Hematopoietic multipotent progenitor cell treated with erythropoietin and hydrocortisone succinate and interleukin-3 and kit ligand, for 6 days (in vitro differentiated cells): ENCODE data around the gene COL9A3.
"Not testable (repeated sequence)": the region's sequence is repeated elsewhere in the genome, so short reads cannot be mapped to it uniquely, and the experiment has no call there.

Source experiments
- DNase-seq: peaks from one replicate; pipeline ENCODE4 v3.0.0-alpha.2; 2015

Gene COL9A3

DNA sequence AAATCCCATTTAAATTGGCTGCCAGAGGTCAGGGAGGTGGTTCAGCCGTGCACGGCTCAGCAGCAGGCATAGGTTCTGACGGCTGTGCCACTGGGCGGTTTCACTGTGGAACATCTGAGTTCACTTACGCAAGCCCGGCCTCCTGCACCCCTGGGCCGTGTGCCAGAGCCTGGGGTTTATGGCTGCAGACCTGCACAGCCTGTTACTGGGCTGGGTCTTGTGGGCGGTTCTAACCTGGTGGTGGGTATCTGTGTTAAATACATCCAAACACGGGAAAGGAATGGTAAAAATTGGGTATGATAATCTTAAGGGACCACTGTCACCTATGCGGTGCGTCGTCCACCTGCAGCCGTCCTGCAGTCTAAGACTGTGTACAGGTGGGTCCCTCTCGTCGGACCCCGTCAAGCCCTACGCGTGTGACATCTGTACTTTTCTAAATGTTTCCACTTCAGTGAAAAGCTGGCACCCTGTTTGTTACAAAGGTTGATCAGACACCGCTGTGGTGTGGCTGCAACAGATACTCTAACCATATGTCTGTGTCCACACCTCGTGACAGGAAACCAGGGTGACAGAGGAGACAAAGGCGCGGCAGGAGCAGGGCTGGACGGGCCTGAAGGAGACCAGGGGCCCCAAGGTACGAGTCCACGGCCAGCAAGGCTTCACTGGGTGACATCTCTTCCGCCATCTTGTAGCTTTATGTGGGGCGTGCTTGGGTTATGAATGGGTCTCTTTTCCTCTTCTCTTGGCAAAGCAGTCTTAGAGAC lies 21.5 kb downstream of the COL9A3 start:
- peak; percentile 72 for DNase-seq

DNA sequence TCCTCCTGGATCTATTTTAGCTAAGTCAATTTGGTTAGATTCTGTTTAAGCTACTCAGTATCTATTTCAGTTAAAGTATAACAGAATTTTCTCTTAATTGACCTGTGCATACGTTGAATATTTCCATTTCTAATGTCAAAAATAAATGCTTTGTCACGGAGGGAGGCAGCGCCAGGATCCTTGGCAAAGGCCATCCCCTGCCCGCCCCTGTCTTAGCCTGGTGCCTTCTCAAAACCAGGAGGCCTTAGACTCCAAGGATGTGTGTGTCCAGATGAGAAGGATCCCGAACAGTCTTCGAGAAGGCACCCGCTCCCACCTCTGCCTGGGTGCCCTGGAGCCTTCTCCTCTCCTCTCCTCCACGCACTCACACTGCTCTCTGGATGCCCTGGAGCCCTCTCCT lies 22.4 kb downstream of the COL9A3 start:
- no peak for DNase-seq

GRCh38 chr20:62839816-62840215 lies 23.0 kb downstream of the COL9A3 start:
- DNase-seq, result no peak

GRCh38 chr20:62840244-62841197 lies 23.7 kb downstream of the COL9A3 start:
- DNase-seq, result no peak

GRCh38 chr20:62841705-62842212 lies 24.9 kb downstream of the COL9A3 start:
- DNase-seq, result no peak

DNA sequence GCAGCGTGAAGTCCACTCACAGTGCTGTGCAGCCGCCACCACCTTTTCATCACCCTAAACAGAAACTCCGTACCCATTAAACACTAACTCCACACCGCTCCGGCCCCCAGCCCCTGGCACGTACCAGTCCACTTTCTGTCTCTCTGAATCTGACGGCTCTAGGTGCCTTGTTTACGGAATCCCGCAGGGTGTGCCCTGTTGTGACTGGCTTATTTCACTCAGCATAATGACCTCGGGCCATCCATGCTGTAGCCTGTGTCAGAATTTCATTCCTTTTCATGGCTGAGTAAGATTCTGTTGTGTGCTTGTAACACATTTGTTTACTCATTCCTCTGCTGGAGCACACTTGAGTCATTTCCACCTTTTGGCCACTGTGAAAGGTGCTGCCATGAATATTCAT lies 26.8 kb downstream of the COL9A3 start:
- DNase-seq, result no peak

- DNase-seq, result no peak
Observed at GRCh38 chr20:62844182-62844581, 27.3 kb downstream of the COL9A3 start.

DNA sequence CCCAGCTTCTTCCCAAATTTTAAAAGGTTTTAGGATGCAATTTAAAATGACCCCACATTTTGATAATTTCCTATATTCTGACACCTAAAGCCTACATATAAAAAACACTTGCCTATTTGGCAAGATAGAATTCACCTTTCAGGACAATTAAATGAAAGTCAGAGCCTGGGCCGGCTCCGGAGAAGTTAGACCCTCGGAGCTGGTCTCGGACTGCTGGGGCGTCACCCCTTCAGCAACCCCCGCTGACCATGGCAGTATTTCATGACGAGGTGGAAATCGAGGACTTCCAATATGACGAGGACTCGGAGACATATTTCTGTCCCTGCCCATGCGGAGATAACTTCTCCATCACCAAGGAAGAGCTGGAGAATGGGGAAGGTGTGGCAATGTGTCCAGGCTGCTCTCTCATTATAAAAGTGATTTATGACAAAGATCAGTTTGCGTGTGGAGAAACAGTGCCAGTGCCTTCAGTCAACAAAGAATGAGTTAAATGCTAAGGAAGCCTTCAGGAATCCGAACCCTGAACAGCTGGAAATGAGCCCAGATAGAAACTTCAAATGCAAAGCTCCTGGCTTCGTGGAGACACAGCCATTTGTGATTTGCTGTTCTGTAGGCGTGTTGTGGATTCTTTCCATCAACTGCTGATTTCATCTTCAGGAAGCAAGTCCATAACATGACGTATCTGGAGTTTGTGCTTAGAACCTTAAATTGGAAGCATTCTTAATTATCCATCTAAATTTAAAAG lies 28.7 kb downstream of the COL9A3 start:
- DNase-seq, result no peak

- no peak for DNase-seq
Observed at GRCh38 chr20:62846166-62846890, 29.5 kb downstream of the COL9A3 start.

- DNase-seq, result not testable (repeated sequence)
Observed at GRCh38 chr20:62848917-62849316, 32.1 kb downstream of the COL9A3 start.

DNA sequence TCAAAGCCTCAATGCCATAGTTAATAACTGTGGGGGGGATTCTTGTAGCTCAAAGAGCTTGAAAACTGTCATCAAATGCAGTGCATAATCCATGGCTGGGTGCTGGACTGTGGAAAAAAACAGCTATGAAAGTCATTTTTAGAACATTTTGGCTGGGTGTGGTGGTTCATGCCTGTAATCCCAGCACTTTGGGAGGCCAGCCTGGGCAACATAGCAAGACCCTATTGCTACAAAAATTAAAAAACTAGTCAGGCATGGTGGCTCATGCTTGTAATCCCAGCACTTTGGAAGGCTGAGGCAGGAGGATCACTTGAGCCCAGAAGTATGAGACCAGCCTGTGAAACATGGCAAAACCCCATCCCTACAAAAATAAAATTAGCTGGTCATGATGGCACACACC lies 32.6 kb downstream of the COL9A3 start:
- no peak for DNase-seq

- no peak for DNase-seq
Observed at GRCh38 chr20:62850333-62850974, 33.6 kb downstream of the COL9A3 start.

GRCh38 chr20:62852196-62852595 lies 35.3 kb downstream of the COL9A3 start:
- DNase-seq, result no peak

- DNase-seq, result no peak
Observed at GRCh38 chr20:62852841-62853240, 36.0 kb downstream of the COL9A3 start.

GRCh38 chr20:62853304-62853703 lies 36.5 kb downstream of the COL9A3 start:
- DNase-seq, result not testable (repeated sequence)

GRCh38 chr20:62854121-62854520 lies 37.3 kb downstream of the COL9A3 start:
- no peak for DNase-seq

DNA sequence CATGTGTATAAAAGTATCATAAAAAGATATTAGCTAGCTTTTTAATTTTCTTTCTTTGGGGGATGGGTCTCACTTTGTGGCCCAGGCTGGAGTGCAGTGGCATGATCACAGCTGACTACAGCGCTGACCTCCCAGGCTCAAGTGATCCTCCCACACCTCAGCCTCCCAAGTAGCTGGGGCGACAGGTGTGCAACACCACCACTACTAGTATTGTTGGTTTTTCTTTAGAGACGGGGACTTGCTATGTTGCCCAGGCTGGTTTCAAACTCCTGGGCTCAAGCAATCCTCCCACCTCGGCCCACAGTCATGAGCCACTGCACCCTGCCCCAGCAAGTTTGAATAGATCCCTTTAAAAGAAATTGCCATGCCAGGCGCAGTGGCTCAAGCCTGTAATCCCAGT lies 38.3 kb downstream of the COL9A3 start:
- no peak for DNase-seq

- no peak for DNase-seq
Observed at GRCh38 chr20:62856931-62857619, 40.2 kb downstream of the COL9A3 start.

- DNase-seq, result no peak
Observed at GRCh38 chr20:62858058-62858830, 41.4 kb downstream of the COL9A3 start.

- DNase-seq, result no peak
Observed at GRCh38 chr20:62859721-62860120, 42.9 kb downstream of the COL9A3 start.
